ENCODE data around the gene FOXJ3. TPM values are rescaled to one million over a fixed set of nuclear protein-coding genes. Genes with fewer than 3 reads are reported as not detected.

The FOXJ3 gene
- total and polyA plus RNA-seq, 2 of the 13 experiments (the other 11 are each of a cell fraction or from before 2014, with no cell fraction given): 16.6 to 48.5 TPM

GRCh38 chr1:42335050-42335808 lies at the start of gene FOXJ3 (continued):
- no peak for TF ChIP-seq PRDM4 (CRISPR knock-in tag; IDR thresholded peaks at IDR 0.05; ENCODE audit: borderline replicate concordance)
- peak; percentile 92 for TF ChIP-seq CREBL2 (CRISPR knock-in tag; IDR thresholded peaks at IDR 0.05; ENCODE audit: borderline replicate concordance)
- no peak for TF ChIP-seq FOXC1 (CRISPR knock-in tag; IDR thresholded peaks at IDR 0.05; ENCODE audit: borderline replicate concordance)
- peak; percentile 82 for TF ChIP-seq ZNF564 (CRISPR knock-in tag; IDR thresholded peaks at IDR 0.05)
- TF ChIP-seq DMAP1 (CRISPR knock-in tag; IDR thresholded peaks at IDR 0.05): peak; percentile 81
- TF ChIP-seq ZSCAN20 (CRISPR knock-in tag; IDR thresholded peaks at IDR 0.05; ENCODE audit: borderline replicate concordance): peak; percentile 70; the same call in 1 of the 2 replicates
- TF ChIP-seq ZNF275 (CRISPR knock-in tag; IDR thresholded peaks at IDR 0.05; ENCODE audit: borderline replicate concordance): peak; percentile 35
- no peak for TF ChIP-seq TEF (CRISPR knock-in tag; IDR thresholded peaks at IDR 0.05)
- peak; percentile 37; the same call in 1 of the 2 replicates for TF ChIP-seq CREM (IDR thresholded peaks at IDR 0.05)
- TF ChIP-seq CREM (CRISPR knock-in tag; IDR thresholded peaks at IDR 0.05): peak; percentile 63
- TF ChIP-seq ZNF720 (CRISPR knock-in tag; IDR thresholded peaks at IDR 0.05): no peak
- peak; percentile 96; the same call in 1 of the 2 replicates for TF ChIP-seq ZNF616 (CRISPR knock-in tag; IDR thresholded peaks at IDR 0.05; ENCODE audit: low read depth)
- TF ChIP-seq NCOA5 (CRISPR knock-in tag; IDR thresholded peaks at IDR 0.05): 0 out of 2 replicates have a peak, but pooled peaks have one; percentile 63
- peak; percentile 15; the same call in 1 of the 2 replicates for TF ChIP-seq ZNF7 (CRISPR knock-in tag; IDR thresholded peaks at IDR 0.05)
- TF ChIP-seq ZNF30 (CRISPR knock-in tag; IDR thresholded peaks at IDR 0.05): no peak
- TF ChIP-seq KMT2B (CRISPR knock-in tag; IDR thresholded peaks at IDR 0.05): peak; percentile 94
- TF ChIP-seq ZNF75D (CRISPR knock-in tag; IDR thresholded peaks at IDR 0.05; ENCODE audit: borderline replicate concordance): no peak
- TF ChIP-seq RAD21 (CRISPR knock-in tag; IDR thresholded peaks at IDR 0.05): 0 out of 2 replicates have a peak, but pooled peaks have one; percentile 51
- no peak for TF ChIP-seq KLF9 (CRISPR knock-in tag; IDR thresholded peaks at IDR 0.05; ENCODE audit: low read depth)
- no peak for TF ChIP-seq ZNF605 (CRISPR knock-in tag; IDR thresholded peaks at IDR 0.05)
- TF ChIP-seq POLR2A (IDR thresholded peaks at IDR 0.05; ENCODE audit: insufficient read depth in 1 of 2, low read depth in 2 of 2, low read length in 2 of 2): peak; percentile 84 to 87
- TF ChIP-seq KDM4B (CRISPR knock-in tag; IDR thresholded peaks at IDR 0.05): peak; percentile 66; the same call in 1 of the 2 replicates
- TF ChIP-seq HBP1 (CRISPR knock-in tag; IDR thresholded peaks at IDR 0.05; ENCODE audit: low read depth): peak; percentile 96
- peak; percentile 98 for TF ChIP-seq ZBTB25 (CRISPR knock-in tag; IDR thresholded peaks at IDR 0.05)
